Pericardium fibroblast (primary cell): ENCODE data around the gene TXNDC5. TPM values are rescaled to one million over a fixed set of nuclear protein-coding genes. Genes with fewer than 3 reads are reported as not detected.

Experiments used
- total RNA-seq: library from RNA; depleted of rRNA; stranded (reverse); fragments of >200 nt; gene quantifications from 2 replicates; pipeline ENCODE4 v1.2.3, GENCODE V29; 2015

Gene TXNDC5
- total RNA-seq = 237 and 440 TPM in 2 replicates

DNA sequence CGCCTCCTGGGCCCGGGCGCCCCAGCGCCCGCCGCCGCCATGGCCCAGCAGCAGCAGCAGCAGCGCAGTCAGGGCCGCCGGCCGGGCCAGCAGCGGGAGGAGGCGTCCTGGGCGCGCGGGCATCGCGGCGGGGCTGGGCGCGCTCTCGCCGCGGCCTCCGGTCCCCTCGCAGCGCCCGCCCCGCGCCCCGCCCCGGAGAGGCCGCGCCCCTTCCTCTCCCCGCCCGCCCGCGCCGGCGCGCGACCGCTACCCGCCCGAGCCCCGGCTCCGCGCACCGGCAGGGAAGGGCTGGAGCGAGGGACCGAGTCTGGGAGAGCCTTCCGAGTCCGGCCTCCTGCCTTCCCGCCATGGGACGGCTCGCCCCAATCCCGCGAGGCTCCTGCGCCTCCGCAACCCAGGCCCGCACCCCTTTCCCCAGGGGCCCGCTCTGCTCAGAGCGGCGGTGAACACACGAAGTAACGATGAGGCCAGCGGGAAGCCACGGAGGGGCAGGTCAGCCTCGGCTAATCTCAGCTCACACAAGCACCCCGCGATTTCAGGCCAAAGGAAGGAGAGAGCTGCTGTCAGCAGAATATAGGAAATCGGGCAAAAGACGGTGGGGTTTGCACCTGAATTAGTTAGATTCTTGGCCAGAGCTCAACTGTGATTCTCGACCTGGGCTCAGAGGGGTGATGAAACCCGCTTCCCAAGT lies at the start of gene TXNDC5:
TXNDC5 (minus strand) TSS at position 135 of the 691 bp plus-strand sequence; CDS start at position 123, 12 bp downstream.

Other genes with a start within 250 kb of the TXNDC5 start
- gene BMP6, start 184.7 kb downstream of the TXNDC5 start, total RNA-seq = 2.3 and 17.0 TPM in 2 replicates
- gene BLOC1S5, start 153.6 kb upstream of the TXNDC5 start, total RNA-seq = 6.5 and 6.9 TPM in 2 replicates
- 16.7 and 33.3 TPM in 2 replicates for gene EEF1E1, start 191.8 kb upstream of the TXNDC5 start, total RNA-seq